ENCODE measurements around the gene CFAP97D2.
A peak's percentile ranks its signal among the peaks of the same experiment; 100 is the strongest.

CFAP97D2 gene

DNA sequence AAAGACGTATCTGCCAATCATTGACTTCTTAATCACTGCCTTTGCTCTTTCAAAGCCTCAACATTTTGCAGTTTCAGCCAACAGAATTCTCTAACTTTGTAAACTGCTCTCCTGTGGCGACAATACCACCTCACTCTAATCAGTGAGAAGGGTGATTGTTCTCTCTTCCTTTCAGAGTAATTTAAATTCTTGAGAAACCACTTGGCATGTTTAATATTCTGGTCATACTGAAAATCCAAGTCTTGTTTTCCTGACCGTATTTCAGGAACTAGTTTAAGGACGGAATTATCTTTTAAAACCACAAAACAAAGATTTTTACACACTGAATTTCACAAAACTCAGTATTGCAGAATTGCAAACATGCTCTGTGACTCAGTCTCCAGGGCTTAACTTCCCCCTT lies 50.4 kb downstream of the CFAP97D2 start:
- H3K27ac Mint-ChIP-seq, result no peak overlapping the region
- TF ChIP-seq, protein P1, sequence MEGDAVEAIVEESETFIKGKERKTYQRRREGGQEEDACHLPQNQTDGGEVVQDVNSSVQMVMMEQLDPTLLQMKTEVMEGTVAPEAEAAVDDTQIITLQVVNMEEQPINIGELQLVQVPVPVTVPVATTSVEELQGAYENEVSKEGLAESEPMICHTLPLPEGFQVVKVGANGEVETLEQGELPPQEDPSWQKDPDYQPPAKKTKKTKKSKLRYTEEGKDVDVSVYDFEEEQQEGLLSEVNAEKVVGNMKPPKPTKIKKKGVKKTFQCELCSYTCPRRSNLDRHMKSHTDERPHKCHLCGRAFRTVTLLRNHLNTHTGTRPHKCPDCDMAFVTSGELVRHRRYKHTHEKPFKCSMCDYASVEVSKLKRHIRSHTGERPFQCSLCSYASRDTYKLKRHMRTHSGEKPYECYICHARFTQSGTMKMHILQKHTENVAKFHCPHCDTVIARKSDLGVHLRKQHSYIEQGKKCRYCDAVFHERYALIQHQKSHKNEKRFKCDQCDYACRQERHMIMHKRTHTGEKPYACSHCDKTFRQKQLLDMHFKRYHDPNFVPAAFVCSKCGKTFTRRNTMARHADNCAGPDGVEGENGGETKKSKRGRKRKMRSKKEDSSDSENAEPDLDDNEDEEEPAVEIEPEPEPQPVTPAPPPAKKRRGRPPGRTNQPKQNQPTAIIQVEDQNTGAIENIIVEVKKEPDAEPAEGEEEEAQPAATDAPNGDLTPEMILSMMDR (IDR thresholded peaks at IDR 0.05), result no peak

DNA sequence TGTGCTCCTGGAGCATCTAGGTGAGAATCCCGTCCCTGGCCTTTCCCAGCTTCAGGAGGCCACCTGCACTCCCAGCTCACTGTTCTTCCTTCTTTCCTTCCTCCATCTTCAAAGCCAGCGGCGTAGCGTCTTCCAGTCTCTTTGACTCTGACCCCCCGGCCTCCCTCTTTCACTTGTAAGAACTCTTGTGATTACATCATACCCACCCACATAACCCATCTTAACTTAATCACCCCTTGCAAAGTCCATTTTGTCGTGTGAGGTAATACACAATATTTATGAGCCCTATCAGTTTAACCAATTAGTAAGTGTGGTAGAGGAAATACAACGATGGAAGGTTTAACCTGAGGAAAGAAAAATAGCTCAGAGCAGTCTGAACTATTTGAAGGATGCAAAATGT lies 51.1 kb downstream of the CFAP97D2 start:
- Mint-ChIP-seq H3K36me3 (ENCODE audit: low read depth) (peaks cover 4% of the 10 kb centered on the region), H3K9me3 (peaks cover 10% of the 10 kb centered on the region), H3K27ac (no peak overlapping the region), H3K4me3 (no peak overlapping the region), H3K4me1 (peaks cover 15% of the 10 kb centered on the region), H3K27me3 (ENCODE audit: low read depth, poor library complexity) (peaks cover 64% of the 10 kb centered on the region)
- TF ChIP-seq, protein P1 (IDR thresholded peaks at IDR 0.05), result no peak
- DNase-seq, result no peak

More for the DNA sequence above, 50.4 kb downstream of the CFAP97D2 start:
- peaks cover 15% of the 10 kb centered on the region for H3K4me1 Mint-ChIP-seq
- peaks cover 9% of the 10 kb centered on the region for H3K9me3 Mint-ChIP-seq
- H3K27me3 Mint-ChIP-seq (ENCODE audit: low read depth, poor library complexity), result peaks cover 64% of the 10 kb centered on the region
- H3K36me3 Mint-ChIP-seq (ENCODE audit: low read depth), result peaks cover 4% of the 10 kb centered on the region
- DNase-seq, result no peak
- H3K4me3 Mint-ChIP-seq, result no peak overlapping the region

DNA sequence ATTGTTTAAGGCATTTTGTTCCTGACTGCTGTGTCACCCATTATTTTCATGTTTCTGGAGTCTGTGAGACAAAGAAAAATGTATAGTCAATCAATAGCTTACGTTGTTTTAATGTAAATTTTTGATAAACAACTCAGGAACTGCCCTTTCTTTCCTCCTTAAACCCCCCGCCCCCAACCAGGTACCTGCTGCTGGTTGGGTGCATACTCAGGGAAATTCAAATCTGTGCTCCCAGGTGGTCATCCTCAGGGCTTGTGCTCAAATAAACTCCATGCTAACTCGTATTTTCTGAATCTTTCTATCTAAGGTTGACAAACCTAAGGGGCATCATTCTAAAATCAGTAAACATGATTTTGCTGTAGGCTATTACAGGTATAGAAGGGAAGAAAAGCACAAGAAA lies 51.5 kb downstream of the CFAP97D2 start:
- H3K4me3 Mint-ChIP-seq, result no peak overlapping the region
- H3K27ac Mint-ChIP-seq, result no peak overlapping the region
- TF ChIP-seq, protein P1 (IDR thresholded peaks at IDR 0.05), result no peak
- H3K9me3 Mint-ChIP-seq, result peaks cover 10% of the 10 kb centered on the region
- peaks cover 4% of the 10 kb centered on the region for H3K36me3 Mint-ChIP-seq (ENCODE audit: low read depth)
- no peak for DNase-seq
- peaks cover 19% of the 10 kb centered on the region for H3K4me1 Mint-ChIP-seq
- peaks cover 64% of the 10 kb centered on the region for H3K27me3 Mint-ChIP-seq (ENCODE audit: low read depth, poor library complexity)

DNA sequence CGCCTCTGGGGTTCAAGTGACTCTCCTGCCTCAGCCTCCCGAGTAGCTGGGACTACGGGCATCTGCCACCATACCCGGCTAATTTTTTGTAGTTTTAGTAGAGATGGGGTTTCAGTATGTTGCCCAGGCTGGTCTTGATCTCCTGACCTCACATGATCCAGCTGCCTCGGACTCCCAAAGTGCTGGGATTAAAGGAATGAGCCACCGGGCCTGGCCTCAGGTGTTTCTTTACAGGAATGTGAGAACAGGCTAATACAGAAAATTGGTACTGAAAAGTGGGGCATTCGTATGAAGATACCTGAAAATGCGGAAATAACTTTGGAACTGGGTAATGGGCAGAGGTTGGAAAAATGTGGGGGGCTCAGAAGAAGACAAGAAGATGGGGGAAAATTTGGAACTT lies 52.8 kb downstream of the CFAP97D2 start:
- Mint-ChIP-seq H3K27me3 (ENCODE audit: low read depth, poor library complexity) (peaks cover 59% of the 10 kb centered on the region), H3K4me3 (no peak overlapping the region)
- TF ChIP-seq, protein P1 (IDR thresholded peaks at IDR 0.05), result no peak

DNA sequence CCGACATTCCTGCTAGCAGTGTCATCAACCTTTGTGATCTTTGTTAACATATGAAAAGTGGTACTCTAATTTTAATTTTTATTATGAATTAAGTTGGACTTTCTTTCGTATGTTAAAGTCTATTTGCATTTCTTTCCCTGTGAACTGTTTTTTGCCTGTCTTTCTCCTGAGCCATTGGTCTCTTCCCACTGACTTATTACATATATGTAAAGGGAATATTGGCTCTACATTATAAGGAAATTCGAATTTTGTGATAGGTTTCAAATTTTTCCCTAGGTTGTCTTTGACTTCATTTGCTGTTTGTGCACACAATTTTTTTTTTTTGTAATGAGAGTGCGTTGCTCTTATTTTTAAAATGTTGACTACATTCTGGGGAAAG lies 55.2 kb downstream of the CFAP97D2 start:
- Mint-ChIP-seq H3K27me3 (ENCODE audit: low read depth, poor library complexity) (peaks cover 39% of the 10 kb centered on the region), H3K4me3 (peak overlapping the region; percentile 79), H3K36me3 (ENCODE audit: low read depth) (peaks cover 22% of the 10 kb centered on the region), H3K9me3 (peaks cover 10% of the 10 kb centered on the region), H3K4me1 (peaks cover 28% of the 10 kb centered on the region), H3K27ac (no peak overlapping the region)
- no peak for DNase-seq
- TF ChIP-seq, protein P1 (IDR thresholded peaks at IDR 0.05), result no peak

More for the DNA sequence above, 52.8 kb downstream of the CFAP97D2 start:
- H3K4me1 Mint-ChIP-seq, result peaks cover 24% of the 10 kb centered on the region
- peaks cover 4% of the 10 kb centered on the region for H3K36me3 Mint-ChIP-seq (ENCODE audit: low read depth)
- peaks cover 10% of the 10 kb centered on the region for H3K9me3 Mint-ChIP-seq
- no peak overlapping the region for H3K27ac Mint-ChIP-seq
- no peak for DNase-seq

DNA sequence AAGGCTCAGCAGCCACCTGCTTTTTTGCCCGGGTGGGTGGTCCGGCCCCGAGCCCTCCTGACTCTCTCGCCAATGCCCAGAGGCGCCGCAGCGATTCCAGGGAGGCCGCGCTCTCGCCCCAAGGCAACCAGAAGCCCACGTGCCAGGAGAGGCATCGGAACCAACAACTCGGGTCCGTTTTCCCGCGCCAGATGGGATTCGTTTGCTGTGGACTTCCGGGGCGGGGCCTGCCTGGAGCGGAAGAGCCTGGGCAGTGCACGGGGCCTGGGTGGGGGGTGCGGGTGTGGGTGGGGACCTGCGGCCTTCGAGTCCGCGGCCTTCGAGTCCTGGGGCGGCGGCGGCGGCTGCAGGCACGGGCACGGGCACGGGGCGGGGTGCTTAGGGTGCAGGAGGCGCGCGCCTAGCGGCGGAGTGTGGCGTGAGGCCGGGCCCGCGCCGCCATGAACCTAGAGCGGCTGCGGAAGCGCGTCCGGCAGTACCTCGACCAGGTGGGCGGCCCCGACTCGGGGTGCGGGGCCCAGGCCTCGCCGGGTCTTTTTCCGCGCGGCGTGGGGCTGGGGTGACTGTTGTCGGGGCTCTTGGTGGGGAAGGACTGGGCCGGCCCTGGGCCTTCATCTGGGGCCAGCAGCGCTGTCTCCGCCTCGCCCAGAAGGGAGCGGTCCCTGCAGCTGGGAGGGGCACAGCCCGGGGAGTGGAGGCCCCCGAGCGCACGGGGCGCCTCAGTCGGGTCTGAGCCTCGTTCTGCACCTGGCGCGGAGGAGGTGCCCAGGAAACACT lies 55.8 kb downstream of the CFAP97D2 start, which contains the start of gene CDC16:
Gene CDC16, plus strand, starts transcription at position 253 of the 777 bp plus-strand sequence. Its CDS starts 188 bp downstream, at position 441.
- H3K27me3 Mint-ChIP-seq (ENCODE audit: low read depth, poor library complexity), result peaks cover 33% of the 10 kb centered on the region
- peak within 1 kb of the TSS; percentile 94 for H3K4me3 Mint-ChIP-seq
- TF ChIP-seq, protein P1 (IDR thresholded peaks at IDR 0.05), result no peak
- DNase-seq, result peak; percentile 86
- H3K4me1 Mint-ChIP-seq, result peaks cover 27% of the 10 kb centered on the region
- H3K27ac Mint-ChIP-seq, result no peak within 1 kb of the TSS
- H3K9me3 Mint-ChIP-seq, result peaks cover 10% of the 10 kb centered on the region
- H3K36me3 Mint-ChIP-seq (ENCODE audit: low read depth), result peaks cover 28% of the 10 kb centered on the region

Data from nephron progenitor cell (in vitro differentiated cells).